HG02870 (cell line): Measurements from ENCODE around the gene URAD.
"Not testable (repeated sequence)": the region's sequence is repeated elsewhere in the genome, so short reads cannot be mapped to it uniquely, and the experiment has no call there.

Source experiments
- ATAC-seq: cut with Tn5 transposase; IDR thresholded peaks from one replicate; pipeline ENCODE4 v1.9.1; 2021; ENCODE audit warnings: mild to moderate bottlenecking, moderate library complexity; ENCODE audit not compliant: unreplicated experiment

The URAD gene, protein sequence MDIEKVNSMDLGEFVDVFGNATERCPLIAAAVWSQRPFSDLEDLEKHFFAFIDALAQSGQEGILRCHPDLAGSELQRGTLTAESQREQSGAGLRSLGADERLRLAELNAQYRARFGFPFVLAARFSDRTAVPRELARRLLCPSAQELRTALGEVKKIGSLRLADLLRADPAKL

DNA sequence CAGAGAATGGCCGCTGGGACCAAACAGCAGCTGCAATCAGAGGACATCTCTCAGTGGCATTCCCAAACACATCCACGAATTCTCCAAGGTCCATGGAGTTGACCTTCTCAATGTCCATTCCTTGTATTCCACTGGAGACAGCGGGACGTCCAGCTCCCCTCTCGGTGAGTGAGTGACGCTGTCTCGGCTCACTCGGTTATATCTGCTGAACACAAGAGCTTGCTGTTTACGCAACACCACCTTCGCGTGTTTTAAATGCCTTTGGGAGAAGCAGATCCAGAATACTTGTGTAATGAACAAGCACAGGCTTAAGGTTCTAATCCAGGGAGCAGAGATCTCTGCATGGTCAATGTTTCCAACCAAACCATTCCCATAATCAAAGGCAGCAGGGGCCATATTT lies at the start of gene URAD:
TSS of gene URAD (minus strand) at position 174 of the 400 bp plus-strand sequence. CDS start at position 118, 56 bp downstream.
- ATAC-seq: no peak

DNA sequence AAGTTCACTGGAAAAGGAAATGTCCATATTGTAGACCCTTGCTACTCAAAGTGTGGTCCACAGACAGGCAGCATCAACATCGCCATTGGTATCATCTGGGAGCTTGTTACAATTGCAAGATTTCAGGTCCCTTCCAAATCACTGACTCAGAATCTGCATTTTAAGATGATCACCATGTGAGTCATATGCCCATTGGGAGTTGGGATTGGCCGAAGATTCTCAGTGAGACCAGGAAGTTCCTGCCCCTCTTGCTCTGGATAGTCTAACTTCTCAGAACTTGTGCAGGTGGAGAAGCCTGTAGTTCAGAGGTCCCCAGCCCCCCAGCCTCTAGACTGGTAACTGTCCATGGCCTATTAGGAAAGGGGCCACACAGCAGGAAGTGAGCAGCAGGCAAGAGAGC lies 48.9 kb upstream of the URAD start:
- no peak for ATAC-seq

DNA sequence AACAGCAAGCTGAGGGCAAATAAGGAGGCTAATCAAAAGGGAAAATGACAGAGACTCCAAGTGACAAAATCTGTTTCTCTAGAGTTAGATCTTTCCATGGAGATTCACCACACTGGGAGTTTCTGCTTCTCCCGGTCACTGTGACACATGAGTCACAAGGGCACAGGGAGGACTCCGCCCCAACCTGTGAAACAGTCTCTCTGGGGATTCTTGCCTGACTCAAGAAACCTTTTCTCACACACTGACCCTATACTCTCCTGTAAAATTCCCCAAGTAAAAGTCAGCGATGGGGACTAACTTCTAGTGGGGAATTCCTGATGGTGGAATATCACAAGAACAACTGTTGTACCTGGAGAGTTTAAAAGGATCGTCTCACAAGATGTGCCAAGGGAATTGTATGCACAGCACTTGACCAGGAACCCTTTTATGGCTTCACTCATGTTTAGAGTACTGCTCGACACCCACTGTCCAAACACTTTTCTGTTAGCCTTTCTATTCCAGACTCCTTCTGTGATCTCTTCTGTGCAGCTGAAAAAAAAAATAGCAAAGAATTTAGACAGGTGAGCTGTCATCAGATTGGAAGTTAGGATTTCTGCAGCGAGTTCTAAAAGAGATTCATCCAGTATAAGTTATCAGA lies 46.8 kb upstream of the URAD start:
- ATAC-seq: no peak

DNA sequence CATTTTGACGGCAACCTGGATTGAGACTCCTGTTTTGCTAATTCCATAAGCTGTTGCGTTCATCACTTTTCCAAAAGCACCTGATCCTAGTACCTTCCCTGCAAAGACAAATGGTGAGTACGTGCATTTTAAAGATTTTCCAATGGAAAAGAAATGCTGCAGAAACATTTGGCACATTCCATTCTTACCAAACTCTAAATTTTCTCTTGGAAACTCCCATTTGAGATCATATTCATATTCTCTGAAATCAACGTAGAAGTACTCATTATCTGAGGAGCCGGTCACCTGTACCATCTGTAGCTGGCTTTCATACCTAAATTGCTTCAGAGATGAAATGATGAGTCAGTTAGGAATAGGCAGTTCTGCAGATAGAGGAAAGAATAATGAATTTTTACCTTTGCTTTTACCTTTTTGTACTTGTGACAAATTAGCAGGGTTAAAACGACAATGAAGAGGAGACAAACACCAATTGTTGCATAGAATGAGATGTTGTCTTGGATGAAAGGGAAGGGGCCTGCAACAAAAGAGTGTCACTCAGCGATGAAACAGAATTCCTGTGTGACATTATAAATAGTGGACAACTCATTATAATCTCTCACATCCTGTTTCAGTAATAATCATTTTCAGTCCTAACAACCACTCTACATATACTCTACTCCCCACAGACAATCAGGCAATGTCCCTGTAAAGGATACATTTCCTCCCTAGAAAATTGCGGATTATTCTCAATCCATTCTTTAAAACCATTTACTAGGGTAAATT lies 45.6 kb upstream of the URAD start:
- ATAC-seq: no peak

DNA sequence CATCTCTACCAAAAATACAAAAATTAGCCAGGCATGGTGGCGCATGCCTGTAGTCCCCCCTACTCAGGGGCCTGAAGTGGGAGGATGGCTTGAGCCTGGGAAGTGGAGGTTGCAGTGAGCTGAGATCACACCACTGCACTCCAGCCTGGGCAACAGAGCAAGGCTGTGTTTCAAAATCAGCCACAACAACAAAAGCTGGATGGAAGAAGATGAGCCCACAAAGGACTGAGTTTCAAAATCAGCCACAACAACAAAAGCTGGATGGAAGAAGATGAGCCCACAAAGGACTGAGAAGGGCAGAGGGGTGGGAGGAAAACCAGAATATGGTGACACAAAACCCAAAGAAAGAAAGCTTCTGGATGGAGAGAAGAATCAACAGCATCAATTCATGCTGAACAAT lies 43.9 kb upstream of the URAD start:
- not testable (repeated sequence) for ATAC-seq

DNA sequence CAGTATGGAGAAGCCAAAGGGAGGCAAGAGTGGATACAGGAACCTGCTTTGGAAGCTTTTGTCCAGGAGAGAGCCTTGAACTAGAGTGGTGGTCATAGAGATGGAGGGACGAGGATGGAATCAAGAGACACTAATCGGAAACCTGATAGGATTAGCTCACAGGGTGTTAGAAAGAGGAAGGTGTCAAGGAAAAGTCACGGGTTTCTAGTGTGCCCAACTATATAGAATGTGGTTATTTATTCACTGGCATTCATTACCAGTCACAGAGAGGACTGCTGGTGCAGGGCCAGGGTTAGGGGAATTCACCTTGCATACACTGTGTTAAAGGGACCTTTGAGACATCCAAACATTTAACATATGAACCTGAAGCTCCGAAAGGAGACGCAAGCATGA lies 43.4 kb upstream of the URAD start:
- ATAC-seq: no peak

DNA sequence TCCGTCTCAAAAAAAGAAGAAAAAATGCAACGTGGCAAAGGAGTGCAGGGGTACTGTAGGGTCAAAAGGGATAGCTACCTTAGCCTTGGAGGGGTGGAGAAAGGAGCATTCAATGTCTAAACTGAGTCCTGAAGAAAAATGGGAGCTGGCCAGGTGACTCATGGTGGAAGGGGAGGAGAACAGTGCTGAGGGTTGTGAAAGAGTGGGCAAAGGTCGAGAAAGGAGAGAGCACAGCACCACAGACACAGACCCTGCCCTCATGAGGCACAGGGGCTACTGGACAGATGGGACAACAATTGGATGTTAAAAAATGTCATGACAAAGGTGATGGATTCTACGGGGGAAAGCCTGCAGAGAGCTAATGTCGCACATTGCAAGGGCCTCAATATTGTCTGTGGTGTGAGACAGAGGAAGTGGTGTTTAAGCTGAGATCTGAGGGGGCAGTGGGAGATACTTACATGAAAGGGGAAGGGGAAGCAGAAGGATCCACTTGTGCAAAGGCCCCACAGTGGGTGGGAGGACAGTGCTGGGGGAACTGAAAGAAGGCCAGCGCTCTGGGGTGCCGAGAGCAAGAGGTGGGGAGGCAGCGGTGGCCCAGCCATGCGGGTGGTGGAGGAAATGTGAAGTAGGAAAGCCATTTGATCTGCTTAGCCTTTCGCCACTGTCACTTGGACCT lies 42.9 kb upstream of the URAD start:
- ATAC-seq: peak; percentile 44

DNA sequence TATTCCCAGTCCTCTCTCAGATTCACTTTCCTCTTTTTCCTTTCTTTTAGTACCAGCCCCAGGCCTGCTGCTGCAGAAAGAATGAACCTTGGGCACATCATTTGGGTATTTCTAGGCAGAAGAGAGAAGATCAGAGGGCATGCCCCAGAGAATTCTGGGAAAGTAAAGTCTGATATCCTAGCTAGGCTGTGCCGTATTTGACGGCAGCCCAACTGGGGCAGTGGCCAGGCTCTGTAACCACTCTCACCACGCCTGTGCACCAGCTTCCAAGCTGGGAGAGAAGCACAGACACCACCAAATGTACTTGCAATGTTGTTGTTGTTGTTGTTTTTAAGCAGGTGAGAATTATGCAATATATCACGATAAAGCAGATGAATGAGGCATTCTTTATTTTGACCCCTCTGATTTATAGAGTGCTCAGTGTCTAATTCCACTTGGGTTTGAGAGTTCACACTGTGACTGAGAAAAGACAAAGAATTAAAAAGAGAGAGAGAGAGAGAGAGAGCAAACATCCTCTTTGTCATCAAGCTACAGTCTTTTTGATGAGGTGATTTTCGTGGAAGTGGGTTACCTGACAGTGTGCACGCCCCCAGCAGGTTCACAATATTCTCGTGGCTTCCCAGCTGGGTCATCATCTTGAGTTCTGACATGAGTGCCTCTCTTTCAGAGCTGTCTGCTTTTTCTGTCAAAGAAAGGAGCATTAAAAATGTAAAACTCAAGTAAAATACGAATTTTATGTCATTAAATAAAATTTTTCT lies 39.3 kb upstream of the URAD start:
- ATAC-seq: no peak

DNA sequence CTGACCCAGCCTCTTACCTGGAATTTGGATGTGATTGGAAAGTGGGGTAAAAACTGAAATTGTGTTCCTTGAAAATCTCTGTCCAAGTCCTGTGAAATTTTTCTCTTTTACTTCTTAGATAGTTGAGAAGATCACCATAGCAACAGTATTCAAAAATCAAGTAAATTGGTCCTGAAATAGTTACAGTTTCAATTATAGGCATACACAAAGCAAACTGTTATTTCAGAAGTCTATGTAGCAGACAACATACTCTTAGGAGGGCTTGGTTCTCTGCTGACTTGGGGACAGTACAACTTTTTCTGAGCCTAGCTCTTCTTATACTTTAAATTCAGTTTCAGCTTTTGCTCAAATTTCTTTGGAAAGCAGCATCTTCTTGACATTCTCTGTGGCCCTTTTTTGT lies 38.6 kb upstream of the URAD start:
- ATAC-seq: no peak

DNA sequence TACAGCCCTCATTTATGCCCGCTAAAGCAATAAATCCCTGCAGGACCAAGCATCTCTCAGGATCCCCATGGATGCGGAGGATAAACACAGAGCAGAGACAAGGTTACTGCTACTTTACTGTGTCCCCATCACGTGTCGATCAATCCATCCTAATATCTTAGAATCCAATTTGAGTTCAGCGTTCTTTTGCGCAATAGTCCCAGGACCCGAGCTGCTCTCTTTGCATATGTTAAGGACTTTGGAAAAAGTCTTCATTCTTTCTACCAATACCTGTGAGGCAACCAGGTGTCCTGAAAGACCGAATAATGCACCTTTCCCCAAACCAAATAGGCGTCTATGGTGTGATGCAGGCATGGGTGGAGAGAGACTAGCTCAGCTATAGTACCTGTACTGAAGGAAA lies 38.0 kb upstream of the URAD start:
- no peak for ATAC-seq

DNA sequence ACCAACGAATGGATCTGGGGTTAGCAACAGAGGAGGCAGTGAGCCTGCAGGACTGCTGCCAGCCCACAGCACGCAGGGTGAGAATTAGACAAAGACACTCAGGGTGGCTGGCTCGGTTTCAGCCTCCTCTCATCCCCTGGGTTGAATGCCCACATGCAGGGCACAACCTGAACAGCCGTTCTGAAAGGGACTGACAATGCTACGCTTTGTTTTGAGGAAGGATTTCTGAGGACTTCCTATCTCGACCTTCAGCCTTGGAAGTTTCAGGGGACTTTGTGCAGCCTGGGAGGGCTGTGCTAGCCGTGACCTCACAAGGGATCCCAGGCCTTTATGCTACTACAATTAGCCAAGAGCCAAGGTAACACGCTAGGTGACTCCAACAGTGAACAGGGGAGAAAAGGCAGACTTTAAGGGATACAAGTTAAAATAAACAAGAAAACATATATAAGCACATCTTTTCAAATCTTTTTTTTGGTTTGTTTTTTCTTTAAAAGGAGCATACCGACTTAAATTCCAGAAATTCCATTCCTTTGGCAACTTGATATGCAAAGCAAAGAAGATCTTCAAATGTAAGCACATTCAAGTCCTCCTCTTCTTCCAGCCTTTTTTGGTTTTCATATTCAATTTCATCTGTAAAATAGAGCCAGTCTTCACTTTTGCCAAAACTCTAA lies 34.5 kb upstream of the URAD start:
- no peak for ATAC-seq

DNA sequence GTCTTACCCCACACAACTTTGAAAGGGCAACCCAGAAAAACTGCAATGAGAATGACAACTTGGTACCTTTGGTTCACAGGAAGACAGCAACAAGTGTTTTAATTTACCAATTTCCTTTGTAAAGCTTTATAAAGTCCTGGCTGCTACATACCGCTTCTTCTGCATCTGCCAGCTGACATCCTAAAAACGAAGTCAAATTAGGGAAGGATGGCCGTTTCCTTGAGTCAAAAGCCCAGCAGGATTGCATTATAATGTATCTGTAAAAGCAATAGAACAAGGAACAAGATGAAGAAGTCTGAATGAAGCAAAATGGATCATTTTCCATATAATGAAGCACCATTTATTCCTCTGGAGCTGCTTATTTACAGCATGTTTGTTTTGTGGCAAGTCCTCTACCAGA lies 25.8 kb upstream of the URAD start:
- ATAC-seq: no peak

DNA sequence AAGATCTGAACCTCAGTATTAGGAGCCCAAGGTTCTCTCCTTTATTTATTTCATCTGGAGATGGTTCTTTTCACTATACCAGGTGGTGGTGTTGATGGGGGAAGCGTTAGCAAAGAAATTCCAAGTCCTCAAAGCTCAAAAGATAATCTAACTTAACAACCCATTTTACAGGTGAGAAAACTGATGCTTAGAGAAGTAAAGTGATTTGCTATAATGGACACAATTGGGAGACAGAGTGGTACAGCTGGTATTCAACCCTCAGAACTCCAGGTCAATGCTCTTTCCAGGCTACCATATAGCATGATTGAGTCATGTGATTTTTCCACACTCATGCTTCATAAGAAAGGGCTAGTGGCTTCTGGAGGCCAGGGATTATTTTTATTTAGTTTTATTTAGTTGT lies 25.0 kb upstream of the URAD start:
- ATAC-seq: no peak

DNA sequence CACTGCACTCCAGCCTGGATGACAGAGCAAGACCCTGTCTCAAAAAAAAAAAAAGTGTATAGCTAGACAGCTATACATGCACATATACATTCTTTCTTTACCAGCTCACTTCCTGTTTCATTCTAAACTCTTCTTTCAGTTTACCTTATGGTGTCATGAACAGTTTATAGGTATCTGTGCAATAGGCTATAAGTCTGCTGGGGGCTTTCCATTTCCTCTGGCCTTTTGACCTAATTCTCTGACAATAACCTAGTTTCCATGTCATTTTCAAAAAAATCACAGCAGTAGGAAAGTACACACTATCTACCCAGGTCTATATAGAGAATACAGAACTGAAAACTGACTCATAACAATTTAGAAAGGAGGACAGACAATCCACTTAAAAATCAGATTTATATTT lies 24.4 kb upstream of the URAD start:
- peak; percentile 78 for ATAC-seq

DNA sequence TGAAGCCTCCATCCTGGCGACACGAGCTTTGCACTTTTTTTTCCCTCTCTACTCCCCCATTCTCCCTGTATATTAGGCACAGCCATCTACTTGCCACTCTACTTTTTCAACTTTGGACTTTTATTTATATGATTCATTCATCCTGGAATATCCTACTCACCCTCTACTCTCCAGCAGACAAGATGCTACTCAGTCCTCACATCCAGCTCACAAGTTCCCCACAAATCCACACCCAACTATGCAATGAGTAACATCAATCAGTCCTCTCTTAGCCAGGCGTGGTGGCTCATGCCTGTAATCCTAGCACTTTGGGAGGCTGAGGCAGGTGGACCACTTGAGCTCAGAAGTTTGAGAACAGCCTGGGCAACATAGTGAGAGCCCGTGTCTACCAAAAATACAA lies 23.9 kb upstream of the URAD start:
- no peak for ATAC-seq

DNA sequence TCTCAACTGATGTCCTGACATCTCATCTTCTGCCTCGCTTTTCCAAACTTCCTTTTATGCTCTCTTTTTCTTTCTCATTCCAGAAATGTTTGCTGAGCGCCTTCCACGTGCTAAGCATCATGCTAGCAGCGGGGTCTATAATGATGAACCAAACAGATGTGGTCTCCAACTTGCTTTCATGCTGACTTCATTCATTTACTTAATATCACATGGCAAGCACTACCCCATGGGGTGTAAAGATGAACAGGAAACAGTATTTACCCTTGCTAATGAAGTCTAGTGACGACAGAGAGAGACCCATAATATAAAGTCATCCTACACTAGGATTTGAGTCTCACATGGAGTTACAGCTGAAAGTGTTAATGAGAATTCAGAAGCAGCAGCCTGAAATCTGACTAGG lies 21.6 kb upstream of the URAD start:
- no peak for ATAC-seq

DNA sequence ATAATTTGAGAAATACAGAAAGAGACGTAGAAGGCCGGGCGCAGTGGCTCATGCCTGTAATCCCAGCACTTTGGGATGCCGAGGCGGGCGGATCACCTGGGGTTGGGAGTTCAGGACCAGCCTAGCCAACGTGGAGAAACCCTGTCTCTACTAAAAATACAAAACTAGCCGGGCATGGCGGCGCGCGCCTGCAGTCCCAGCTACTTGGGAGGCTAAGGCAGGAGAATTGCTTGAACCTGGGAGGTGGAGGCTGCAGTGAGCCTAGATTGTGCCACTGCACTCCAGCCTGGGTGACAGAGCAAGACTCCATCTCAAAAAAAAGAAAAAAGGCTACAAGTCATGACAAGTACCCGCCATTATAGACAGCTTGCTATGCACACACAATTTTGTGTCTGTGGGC lies 16.5 kb upstream of the URAD start:
- not testable (repeated sequence) for ATAC-seq

DNA sequence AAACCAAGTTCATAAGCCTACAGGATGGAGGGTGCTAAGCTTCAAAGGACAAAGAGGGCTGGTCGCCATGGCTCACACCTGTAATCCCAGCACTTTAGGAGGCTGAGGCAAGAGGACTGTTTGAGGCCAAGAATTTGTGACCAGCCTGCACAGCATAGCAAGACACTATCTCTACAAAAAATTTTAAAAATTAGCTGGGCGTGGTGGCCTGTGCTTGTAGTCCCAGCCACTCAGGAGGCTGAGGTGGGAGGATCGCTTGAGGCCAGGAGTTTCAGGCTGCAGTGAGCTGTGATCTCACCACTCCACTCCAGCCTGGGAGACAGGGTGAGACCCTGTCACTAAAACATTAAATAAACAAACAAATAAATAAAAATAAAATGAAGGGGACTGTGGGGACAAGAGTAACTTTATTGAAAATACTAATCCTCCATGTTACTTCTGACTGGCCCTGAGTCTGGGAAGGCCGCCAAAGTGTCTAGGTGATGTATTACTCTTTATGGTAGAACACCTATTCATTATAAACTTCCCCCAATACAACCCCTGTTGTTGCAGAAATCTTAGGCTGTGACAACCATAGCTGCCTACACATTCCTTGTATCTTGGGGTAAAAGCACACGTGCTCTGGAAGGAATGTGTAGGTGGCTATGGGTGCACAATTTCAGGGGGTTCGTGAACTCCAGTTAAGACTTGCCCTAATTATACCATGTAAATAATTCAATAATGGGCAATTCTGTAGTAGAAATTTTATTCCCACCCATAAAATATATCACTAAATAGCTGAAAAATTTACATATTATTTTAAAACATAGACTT lies 14.6 kb upstream of the URAD start:
- no peak for ATAC-seq

DNA sequence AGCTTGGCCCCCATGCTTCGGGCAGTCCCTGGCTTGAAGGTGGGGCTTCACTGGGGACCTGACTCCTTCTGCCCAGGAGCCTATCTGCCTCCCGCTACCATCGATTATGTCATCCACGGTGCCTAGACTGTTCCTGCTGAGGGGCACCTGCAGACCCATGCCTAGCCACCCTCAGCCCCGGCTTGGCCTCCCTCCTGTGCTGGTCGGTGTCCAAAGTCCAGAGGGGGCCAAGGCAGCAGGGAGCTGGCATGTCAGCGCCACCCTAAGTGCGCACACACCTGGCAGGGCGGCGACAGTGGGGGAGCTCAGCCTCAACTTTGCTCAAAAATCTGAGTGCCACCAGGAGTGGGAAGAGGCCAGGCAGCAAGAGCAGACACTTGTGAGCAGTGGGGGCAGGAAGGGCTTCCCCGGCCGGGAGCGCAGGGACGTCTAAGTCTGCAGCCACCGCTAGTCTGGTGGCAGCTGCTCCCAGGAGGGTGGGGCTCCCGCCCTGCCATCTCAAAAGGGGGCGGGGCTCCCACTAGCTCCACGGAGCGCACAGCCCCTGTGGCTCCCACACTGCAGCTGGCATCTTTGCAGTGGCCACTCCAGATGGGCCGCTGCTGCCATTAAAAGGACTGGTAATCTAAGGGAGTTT lies 13.5 kb upstream of the URAD start:
- no peak for ATAC-seq
